Astrocyte of the cerebellum (primary cell): Measurements from ENCODE around the gene SYNGAP1.

Experiments used
- DNase-seq: peaks from one replicate; pipeline ENCODE4 v3.0.0-alpha.2; 2011; ENCODE audit warnings: low read depth
- H3K4me3 ChIP-seq: 2 replicates; pipeline ENCODE4 v1.5.1; 2011; ENCODE audit warnings: mild to moderate bottlenecking, low read depth, low read length, moderate library complexity
- CTCF ChIP-seq: IDR thresholded peaks from 2 replicates; pipeline ENCODE4 v1.5.1; 2012; ENCODE audit warnings: low read length, low read depth, moderate library complexity, mild to moderate bottlenecking; ENCODE audit errors: missing control alignments
- in situ Hi-C: cut with HindIII; loops from 2 replicates; pipeline ENCODE4 v1.10.0; 2017; ENCODE audit warnings: low sequenced_read_pairs

The SYNGAP1 gene

GRCh38 chr6:33440649-33441309 lies 20.9 kb downstream of the SYNGAP1 start:
- DNase-seq: no peak
- no peak for TF ChIP-seq CTCF
- in situ Hi-C loops: no loop called here
- no peak overlapping the region for H3K4me3 ChIP-seq

DNA sequence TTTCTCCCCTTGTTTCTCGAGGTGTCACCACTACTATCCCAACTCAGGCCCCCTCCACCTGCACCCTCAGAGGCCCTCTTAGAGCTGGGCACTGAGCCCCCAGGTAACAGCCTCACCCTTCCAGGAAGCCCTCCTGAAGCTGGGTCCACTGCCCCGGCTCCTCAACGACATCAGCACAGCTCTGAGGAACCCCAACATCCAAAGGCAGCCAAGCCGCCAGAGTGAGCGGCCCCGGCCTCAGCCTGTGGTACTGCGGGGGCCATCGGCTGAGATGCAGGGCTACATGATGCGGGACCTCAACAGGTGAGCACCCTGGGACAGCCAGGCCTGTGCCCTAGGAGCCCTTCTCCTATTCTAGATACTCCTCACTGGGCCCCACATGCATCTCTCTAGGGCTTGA lies 21.6 kb downstream of the SYNGAP1 start:
- no peak for TF ChIP-seq CTCF
- no peak overlapping the region for H3K4me3 ChIP-seq
- in situ Hi-C loops: no loop called here
- DNase-seq: no peak

GRCh38 chr6:33442283-33442682 lies 22.4 kb downstream of the SYNGAP1 start:
- no peak for DNase-seq
- TF ChIP-seq CTCF: no peak
- in situ Hi-C loops: no loop called here
- H3K4me3 ChIP-seq: no peak overlapping the region

DNA sequence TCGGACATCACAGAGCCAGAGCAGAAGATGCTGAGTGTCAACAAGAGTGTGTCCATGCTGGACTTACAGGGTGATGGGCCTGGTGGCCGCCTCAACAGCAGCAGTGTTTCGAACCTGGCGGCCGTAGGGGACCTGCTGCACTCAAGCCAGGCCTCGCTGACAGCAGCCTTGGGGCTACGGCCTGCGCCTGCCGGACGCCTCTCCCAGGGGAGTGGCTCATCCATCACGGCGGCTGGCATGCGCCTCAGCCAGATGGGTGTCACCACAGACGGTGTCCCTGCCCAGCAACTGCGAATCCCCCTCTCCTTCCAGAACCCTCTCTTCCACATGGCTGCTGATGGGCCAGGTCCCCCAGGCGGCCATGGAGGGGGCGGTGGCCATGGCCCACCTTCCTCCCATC lies 23.2 kb downstream of the SYNGAP1 start:
- TF ChIP-seq CTCF: no peak
- DNase-seq: no peak
- no peak overlapping the region for H3K4me3 ChIP-seq
- in situ Hi-C loops: no loop called here

GRCh38 chr6:33443619-33444504 lies 24.0 kb downstream of the SYNGAP1 start:
- no peak for DNase-seq
- no peak for TF ChIP-seq CTCF
- no peak overlapping the region for H3K4me3 ChIP-seq
- in situ Hi-C loops: no loop called here

DNA sequence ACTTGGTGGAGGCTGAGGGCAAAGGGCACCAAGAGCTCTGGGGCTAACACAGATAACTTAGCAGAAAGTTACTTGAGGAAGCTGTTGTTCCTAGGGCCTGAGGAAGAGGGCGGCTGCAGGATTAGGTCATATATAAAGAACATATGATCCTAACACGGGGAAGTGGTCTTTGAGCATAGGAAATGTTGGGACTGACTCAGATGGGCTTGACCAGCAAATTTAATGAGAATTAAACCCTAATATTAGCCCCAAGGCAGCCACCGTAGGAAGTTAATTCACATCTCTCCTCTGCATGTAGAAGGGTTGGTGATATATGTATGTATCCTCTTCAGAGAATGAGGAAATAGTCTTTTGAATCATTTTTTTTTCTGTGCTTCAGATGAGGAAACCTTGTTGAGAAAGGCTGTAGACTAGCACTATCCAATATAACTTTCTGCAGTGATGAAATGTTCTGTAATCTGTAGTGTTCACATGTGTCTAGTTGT lies 25.3 kb downstream of the SYNGAP1 start:
- in situ Hi-C loops: no loop called here
- no peak overlapping the region for H3K4me3 ChIP-seq
- DNase-seq: no peak
- no peak for TF ChIP-seq CTCF
